ENCODE data around the gene GPC6. TPM values are rescaled to one million over a fixed set of nuclear protein-coding genes. Genes with fewer than 3 reads are reported as not detected.
A peak's percentile ranks its signal among the peaks of the same experiment; 100 is the strongest.

The GPC6 gene
- total RNA-seq, 2 donors from 2014 or later = 1.6 to 4.0 TPM

DNA sequence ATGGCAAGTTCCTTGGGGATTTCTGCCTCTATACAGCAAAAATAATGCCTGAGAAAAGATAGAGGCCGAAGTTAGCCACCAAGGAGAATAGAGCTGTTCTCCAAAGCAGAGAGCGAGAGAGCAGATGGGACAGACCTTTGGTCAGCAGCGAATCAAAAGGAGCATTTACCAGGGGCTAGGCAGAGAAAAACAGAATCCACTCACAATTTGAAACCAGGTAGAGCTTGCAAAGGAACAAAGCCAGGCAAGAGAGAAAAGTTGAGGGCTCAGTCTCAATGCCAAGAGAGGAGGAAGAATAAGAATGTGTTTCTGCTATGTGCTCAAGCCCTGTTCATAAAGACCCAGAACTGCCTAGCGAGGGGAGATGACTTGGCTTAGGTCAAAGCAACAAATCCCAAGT, 1140.1 kb downstream of the GPC6 start:
- 85 to 90% methylated on average over 4 of the region's 4 CpGs for WGBS, 2 donors
- no peaks in the 10 kb centered on the region for H3K9me3 ChIP-seq
- no peaks in the 10 kb centered on the region for H3K27me3 ChIP-seq
- no peak overlapping the region for H3K27ac ChIP-seq
- peaks cover 19% of the 10 kb centered on the region for H3K4me1 ChIP-seq
- no peak for ATAC-seq
- intact Hi-C loops (cut with DNase I) = no loop called here
- H3K4me3 ChIP-seq = no peak overlapping the region
- no peak for DNase-seq
- no peaks in the 10 kb centered on the region for H3K36me3 ChIP-seq (replicated peaks in 1 of 2; ENCODE audit: insufficient read depth in 1 of 2, low read depth in 2 of 2)
- no peak for TF ChIP-seq POLR2A (IDR thresholded peaks at IDR 0.05)
- TF ChIP-seq, protein P1, sequence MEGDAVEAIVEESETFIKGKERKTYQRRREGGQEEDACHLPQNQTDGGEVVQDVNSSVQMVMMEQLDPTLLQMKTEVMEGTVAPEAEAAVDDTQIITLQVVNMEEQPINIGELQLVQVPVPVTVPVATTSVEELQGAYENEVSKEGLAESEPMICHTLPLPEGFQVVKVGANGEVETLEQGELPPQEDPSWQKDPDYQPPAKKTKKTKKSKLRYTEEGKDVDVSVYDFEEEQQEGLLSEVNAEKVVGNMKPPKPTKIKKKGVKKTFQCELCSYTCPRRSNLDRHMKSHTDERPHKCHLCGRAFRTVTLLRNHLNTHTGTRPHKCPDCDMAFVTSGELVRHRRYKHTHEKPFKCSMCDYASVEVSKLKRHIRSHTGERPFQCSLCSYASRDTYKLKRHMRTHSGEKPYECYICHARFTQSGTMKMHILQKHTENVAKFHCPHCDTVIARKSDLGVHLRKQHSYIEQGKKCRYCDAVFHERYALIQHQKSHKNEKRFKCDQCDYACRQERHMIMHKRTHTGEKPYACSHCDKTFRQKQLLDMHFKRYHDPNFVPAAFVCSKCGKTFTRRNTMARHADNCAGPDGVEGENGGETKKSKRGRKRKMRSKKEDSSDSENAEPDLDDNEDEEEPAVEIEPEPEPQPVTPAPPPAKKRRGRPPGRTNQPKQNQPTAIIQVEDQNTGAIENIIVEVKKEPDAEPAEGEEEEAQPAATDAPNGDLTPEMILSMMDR (IDR thresholded peaks at IDR 0.05) = no peak

DNA sequence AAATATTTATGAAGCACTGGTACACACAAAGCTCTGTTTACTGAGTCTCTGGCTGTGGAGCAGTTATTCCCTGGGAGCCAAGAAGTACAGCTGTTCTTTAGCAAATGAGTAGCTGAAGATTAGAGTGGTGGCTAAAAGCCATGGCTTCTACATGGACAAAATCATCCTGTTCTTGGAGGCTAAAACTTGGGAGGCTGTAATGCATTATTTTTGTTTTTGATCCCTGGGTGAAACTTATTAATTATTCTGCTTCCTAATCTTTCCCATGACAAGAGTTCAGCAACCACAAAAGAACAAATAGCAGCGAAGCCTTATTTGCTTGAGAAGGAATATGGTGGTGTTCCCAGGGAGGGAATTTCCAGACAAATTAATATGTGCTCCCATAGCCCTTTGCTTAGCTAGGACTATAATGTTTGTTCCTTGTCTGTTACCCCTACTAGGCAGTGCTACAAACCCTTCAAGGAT, 1143.4 kb downstream of the GPC6 start:
- Histone ChIP-seq H3K4me3 (no peak overlapping the region), H3K27me3 (no peaks in the 10 kb centered on the region), H3K27ac (no peak overlapping the region), H3K4me1 (peaks cover 11% of the 10 kb centered on the region), H3K36me3 (replicated peaks in 1 of 2; ENCODE audit: insufficient read depth in 1 of 2, low read depth in 2 of 2) (no peaks in the 10 kb centered on the region), H3K9me3 (no peaks in the 10 kb centered on the region)
- intact Hi-C loops (cut with DNase I) = no loop called here
- TF ChIP-seq, protein P1 (IDR thresholded peaks at IDR 0.05) = no peak
- TF ChIP-seq POLR2A (IDR thresholded peaks at IDR 0.05) = no peak
- DNase-seq (peak in 2 of 4 donors; percentile 18 to 48), ATAC-seq (peak; percentile 65)
- WGBS, 2 donors = 36 to 45% methylated on average over 1 of the region's 1 CpG

DNA sequence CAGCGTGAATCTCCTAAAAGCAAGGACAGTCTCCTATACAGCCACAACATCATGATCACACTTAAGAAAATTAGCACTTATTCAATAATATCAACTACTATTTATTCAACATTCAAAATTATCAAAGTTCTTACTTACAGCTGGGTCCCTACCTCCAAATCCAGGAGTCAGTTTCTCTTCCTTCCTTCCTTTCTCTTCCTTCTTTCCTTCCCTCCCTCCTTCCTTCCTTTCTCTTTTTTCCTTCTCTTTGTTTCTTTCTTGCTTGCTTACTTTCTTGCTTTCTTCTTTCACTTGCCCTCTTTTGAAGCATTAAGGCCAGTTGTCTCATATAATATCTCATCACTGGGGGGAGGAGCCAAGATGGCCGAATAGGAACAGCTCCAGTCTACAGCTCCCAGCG, 1145.2 kb downstream of the GPC6 start:
- Histone ChIP-seq H3K9me3 (no peaks in the 10 kb centered on the region), H3K4me3 (no peak overlapping the region), H3K36me3 (replicated peaks in 1 of 2; ENCODE audit: insufficient read depth in 1 of 2, low read depth in 2 of 2) (no peaks in the 10 kb centered on the region), H3K27me3 (no peaks in the 10 kb centered on the region), H3K27ac (no peak overlapping the region), H3K4me1 (peaks cover 11% of the 10 kb centered on the region)
- TF ChIP-seq, protein P1 (IDR thresholded peaks at IDR 0.05) = no peak
- TF ChIP-seq POLR2A (IDR thresholded peaks at IDR 0.05) = no peak
- no peak for DNase-seq
- intact Hi-C loops (cut with DNase I) = no loop called here
- WGBS, 2 donors = 73 to 86% methylated on average over 3 of the region's 3 CpGs
- no peak for ATAC-seq

DNA sequence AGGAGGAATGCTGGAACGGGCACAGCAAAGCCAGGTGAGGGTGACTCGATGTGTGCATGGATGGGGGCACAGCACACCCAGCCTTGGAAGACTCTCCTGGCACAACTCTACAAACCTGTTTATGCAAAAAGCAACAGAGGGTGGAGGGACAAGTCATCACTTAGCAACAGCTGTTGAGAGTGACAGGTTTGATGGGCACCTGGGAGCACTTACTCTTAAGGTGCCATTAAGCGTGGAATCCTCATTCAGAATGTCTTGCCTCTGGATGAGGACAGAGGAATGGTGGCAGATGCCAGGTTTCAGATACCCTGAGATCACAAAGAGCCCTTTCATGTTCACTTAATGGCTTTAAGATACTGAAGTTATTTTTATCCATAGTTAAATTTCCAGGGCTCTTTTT, 1155.9 kb downstream of the GPC6 start:
- Histone ChIP-seq H3K9me3 (no peaks in the 10 kb centered on the region), H3K4me3 (no peak overlapping the region), H3K27me3 (no peaks in the 10 kb centered on the region), H3K36me3 (replicated peaks in 1 of 2; ENCODE audit: insufficient read depth in 1 of 2, low read depth in 2 of 2) (no peaks in the 10 kb centered on the region), H3K4me1 (peaks cover 6% of the 10 kb centered on the region), H3K27ac (no peak overlapping the region)
- WGBS, 2 donors = 90 to 93% methylated on average over 3 of the region's 3 CpGs
- no peak for ATAC-seq
- intact Hi-C loops (cut with DNase I) = no loop called here
- no peak for TF ChIP-seq POLR2A (IDR thresholded peaks at IDR 0.05)
- TF ChIP-seq, protein P1 (IDR thresholded peaks at IDR 0.05) = no peak
- no peak for DNase-seq

DNA sequence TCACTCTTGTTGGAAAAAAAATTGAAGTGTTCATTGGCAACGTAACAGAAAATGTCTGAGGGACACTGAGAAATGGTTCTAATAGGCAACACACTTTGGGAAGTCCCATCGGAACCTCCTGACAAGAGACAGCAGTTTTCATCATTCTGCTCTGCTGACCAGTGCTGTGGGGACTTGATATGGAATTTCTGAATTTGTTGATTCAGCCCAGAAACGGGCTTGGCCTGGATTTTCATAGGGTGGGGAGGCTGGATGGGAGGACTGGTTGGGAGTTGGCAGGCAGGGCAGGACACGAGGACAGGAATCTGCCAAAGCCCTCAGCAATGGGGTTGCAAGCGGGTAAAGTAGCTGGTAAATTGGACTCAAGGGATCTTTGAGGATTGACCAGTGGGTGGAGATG, 1156.4 kb downstream of the GPC6 start:
- Histone ChIP-seq H3K9me3 (no peaks in the 10 kb centered on the region), H3K27me3 (no peaks in the 10 kb centered on the region), H3K4me3 (no peak overlapping the region), H3K36me3 (replicated peaks in 1 of 2; ENCODE audit: insufficient read depth in 1 of 2, low read depth in 2 of 2) (no peaks in the 10 kb centered on the region), H3K27ac (no peak overlapping the region), H3K4me1 (peaks cover 6% of the 10 kb centered on the region)
- DNase-seq (no peak), ATAC-seq (no peak)
- TF ChIP-seq, protein P1 (IDR thresholded peaks at IDR 0.05) = no peak
- no peak for TF ChIP-seq POLR2A (IDR thresholded peaks at IDR 0.05)
- WGBS, 2 donors = 79 to 81% methylated on average over 5 of the region's 5 CpGs
- intact Hi-C loops (cut with DNase I) = no loop called here
